Ishikawa (cell line): Measurements from ENCODE around the gene DYNC1I1.

ENCODE experiments used
- CEBPB ChIP-seq: IDR thresholded peaks from 2 replicates; pipeline ENCODE4 v1.6.1; 2012
- EP300 ChIP-seq: IDR thresholded peaks from 2 replicates; pipeline ENCODE4 v1.6.1; 2012; ENCODE audit warnings: borderline replicate concordance
- FOXM1 ChIP-seq: IDR thresholded peaks from 2 replicates; pipeline ENCODE4 v1.6.1; 2012; ENCODE audit warnings: low read depth, borderline replicate concordance
- REST ChIP-seq: IDR thresholded peaks from 2 replicates; pipeline ENCODE4 v1.6.1; 2012; ENCODE audit warnings: low read depth, mild to moderate bottlenecking
- YY1 ChIP-seq: IDR thresholded peaks from 2 replicates; pipeline ENCODE4 v1.6.1; 2012; ENCODE audit warnings: low read depth
- ZBTB7A ChIP-seq: IDR thresholded peaks from 2 replicates; pipeline ENCODE4 v1.6.1; 2012; ENCODE audit warnings: low read depth
- TF ChIP-seq, protein P1 (sequence below): IDR thresholded peaks from 2 replicates; pipeline ENCODE4 v1.6.1; 2012

DNA sequence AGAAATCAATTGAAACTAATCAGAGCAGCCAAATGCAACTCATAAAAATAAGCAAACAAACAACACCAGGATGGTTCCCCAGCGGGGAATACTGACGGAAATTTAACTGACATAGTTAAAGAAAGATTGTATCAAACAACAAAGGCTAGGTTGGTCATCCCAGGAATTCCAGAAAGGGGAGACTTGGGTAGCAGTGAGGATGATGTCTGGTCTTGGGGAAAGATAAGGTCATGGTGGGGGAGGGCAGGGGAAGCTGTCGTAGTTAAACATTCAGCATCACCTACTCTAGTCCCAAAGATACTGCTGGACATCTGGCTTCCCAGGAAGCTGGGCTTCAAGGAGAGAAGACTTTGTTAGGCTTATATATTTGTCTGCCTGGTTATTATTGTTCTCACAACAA is 50.4 kb downstream of the DYNC1I1 start:
- TF ChIP-seq REST (no peak), FOXM1 (no peak), ZBTB7A (no peak), YY1 (no peak), EP300 (no peak), CEBPB (no peak)
- TF ChIP-seq, protein P1, sequence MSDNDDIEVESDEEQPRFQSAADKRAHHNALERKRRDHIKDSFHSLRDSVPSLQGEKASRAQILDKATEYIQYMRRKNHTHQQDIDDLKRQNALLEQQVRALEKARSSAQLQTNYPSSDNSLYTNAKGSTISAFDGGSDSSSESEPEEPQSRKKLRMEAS: no peak
